GM21367 (cell line): Measurements from ENCODE around the gene RHOJ.
"Not testable (repeated sequence)": the region's sequence is repeated elsewhere in the genome, so short reads cannot be mapped to it uniquely, and the experiment has no call there.

ENCODE experiments used
- ATAC-seq: cut with Tn5 transposase; IDR thresholded peaks from one replicate; pipeline ENCODE4 v1.9.1; 2021; ENCODE audit not compliant: unreplicated experiment

RHOJ gene

DNA sequence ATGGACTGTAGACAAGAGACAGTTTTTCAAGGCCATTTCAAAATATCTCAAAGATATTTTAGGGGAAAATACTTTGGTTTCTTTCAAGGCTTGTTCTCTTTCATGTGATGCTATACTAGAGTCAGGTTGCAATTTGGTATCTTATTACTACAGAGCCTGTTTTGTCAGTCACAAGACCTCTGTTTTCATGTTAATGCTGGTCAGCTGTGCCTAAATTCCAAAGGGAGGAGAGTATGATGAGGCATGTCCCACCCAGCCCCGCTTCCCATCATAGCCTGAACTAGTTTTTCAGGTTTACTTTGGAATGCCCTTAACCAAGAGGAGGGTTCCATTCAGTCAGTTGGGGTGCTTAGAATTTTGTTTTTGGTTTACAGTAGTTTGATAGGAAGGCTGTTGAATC lies 61.9 kb downstream of the RHOJ start:
- no peak for ATAC-seq

DNA sequence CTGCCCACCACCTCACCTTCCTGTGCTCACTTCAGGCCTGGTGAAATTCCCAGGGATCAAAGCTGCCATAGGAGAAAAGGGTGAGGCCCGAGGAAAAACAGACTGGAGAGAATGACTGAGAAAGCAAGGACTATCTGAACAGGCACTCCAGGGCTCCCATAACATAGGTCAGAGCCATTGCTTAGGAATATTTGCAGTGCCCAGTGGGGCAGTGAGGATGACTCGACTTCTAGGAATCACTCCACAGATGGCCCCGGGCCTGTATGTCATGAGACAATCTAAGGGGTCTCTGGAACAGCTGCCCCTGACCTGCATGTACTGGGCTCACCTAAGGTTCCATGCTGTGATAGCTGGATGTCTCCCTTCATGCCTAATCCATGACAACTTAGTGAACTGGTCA lies 62.9 kb downstream of the RHOJ start:
- ATAC-seq = no peak

DNA sequence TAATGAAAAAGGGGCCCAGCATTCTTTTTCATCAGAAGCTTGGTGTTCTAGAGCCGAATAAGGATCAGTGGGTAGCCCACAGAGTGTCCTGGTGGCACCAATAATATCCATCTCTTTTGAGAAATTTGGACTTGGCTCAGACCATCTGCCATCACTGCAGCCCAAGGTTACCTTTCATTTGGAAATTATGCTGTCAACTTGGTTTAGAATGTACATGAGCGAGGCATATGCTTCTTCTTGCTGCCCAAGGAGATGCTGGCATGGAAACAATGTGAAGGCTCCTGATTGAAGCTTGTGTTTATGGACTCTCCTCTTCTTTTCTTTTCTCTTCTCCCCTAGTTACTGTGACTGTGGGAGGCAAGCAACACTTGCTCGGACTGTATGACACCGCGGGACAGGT lies 64.5 kb downstream of the RHOJ start:
- no peak for ATAC-seq

DNA sequence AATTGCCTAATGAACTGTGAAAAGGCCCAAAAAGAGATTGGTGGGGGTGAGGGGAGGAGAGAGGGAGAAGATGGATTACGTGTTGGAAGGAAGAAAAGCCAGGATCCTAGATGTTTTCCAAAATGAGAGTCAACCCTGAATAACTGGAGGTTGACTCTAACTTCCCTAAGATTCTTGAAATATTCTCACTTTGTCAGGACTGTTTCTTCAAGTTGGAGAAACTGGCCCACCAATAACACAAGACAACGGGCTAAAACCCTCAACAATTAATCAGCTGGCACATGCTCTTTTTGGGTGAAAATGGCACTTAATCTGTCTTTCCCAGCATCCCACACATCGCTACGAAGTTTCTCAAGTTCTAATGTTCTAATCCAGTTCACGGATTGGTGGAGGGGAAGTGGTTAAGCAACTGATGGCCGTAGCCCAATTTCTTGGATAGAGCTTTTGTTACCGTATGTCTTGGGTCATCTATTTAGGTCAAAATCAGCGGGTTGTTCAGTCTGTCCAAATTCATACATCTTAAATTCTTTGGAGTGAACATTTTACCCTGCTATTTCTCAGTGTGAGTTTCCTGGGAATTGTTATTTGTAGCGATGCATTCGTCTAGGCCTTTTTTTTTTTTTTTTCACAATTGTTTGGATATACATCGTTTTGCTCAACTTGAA lies 65.5 kb downstream of the RHOJ start:
- no peak for ATAC-seq

DNA sequence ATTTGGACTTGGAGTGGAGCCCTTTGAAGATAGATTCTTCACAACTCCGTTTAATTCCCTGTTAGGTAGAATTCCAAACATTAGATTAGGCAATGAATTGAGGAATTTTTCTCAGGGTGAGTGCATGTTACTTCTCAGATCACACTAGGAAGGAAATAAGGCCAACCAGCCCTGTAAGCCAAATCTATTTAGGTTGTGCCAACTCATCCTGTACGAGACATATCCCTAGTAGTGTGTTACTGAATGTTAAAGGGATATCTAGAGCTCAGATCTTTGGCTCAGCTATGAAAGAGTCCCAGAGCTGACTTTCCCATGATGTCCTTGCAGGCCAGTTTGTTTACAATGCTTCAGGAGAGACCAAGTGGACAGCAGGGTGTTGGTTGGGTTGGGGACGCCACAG lies 68.9 kb downstream of the RHOJ start:
- no peak for ATAC-seq

DNA sequence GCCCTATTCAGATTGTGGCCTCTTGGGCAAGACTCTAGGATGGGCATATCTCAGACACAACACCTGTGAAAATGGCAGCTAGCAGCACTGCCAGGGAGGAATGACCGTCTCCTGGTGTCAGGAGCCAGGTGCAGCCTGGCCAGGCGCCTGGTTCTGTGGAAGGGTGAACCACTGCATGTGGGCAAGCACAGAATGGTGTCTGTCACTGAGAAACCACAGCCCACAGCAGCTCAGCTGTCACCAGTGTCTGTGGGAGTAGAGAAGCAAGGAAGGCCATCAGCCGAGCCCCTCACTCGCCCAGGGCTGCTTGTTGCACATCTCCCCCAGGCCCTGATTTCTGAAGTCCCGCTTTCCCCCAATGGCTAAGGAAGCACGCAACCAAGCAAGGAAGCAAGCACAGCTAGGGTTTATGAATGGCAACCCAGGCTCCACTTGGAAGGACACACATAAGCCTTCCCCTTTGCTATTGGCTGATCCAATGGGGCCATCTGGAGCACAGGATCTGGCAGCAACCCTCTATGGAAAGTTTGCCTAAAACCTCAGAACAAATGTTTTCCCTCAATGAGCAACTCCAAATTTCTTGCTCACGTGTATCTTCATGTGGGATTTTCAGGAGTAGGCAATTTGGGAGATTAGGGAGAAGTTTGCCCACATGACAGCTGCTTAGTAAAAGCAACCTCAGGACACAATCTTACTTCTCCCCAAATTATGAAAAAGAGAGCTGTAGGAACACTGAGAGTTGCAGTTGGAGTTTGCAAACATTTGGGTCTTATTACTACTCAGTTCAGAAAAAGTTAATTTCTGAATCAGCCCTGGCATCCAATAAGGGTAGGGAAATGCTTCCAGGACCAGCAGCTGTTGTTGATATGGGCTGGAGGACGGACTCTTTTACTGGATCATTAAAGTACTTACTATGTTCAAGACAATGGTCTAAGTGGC lies 69.7 kb downstream of the RHOJ start:
- no peak for ATAC-seq

DNA sequence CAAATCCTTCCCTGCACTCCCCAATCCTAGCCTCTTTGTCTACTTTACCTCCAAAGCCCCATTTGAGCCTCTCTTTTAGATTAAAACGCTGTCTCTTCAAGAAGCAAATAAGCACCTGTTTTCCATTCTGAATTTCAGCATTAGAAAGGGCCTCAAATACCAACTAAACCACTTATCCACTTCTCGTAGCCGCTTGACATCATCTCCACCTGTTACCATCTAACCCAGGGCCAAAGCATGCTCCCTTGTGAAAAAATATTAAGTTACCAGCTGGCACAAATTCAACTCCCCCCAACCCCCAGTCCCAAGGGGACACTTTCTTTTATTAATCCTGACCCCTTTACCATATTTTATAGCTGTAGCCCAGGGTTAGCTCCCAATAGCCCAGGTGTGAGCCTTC lies 71.4 kb downstream of the RHOJ start:
- no peak for ATAC-seq

DNA sequence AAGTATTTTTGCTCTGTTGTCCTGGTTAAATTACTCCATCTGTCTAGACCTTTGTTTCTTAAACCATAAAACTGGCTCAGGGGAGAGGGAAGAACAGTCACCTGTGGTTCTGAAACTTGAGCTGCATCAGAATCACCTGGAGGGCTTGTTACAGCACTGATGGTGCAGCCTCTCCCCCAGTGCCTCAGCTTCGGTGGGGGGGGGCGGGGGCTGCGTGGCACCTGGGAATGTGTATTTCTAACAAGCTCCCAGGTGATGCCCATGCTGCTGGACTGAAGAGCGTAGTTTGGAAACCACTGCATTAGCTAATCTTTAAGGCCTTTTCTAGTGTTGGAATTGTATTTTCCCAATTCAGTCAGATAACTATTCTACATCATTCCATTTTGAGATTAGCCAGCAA lies 71.8 kb downstream of the RHOJ start:
- ATAC-seq = no peak

DNA sequence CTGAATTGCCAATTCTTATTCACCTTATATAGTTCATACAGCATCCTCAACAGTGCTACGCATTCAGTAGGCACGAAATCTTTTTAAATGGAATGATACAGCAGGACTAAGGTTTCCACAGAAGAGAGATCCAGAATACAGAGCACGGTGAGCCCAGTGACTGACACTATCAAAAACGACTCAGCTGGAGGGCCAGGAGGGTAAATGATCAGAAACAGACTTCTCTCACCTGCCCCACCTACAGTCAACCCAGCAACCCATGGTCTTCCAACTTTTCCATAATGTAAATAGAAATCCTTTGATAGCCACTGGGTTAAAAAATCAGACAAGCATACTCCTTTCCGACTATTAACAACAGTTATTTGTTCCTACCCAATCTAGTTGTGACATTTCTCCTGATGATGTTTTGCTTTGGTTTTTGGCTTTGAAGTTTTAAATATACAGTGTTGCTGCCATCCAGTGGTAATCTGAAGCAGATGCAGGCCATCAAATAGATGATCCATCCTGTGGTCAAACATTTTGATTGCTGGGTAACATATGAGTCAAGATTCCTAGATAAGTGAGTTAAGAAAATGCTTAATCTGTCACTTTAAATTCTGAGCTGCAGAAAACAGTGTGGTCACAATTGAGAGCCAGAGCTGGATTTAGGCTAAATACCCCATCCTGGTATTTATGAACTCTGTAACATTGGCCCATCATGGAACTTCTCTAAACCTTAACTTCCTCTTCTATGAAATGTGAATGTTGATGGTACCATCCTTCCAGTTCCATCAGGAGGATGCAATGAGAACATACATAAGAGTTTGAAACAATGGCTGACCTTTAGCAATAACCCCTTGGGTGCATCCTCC lies 72.5 kb downstream of the RHOJ start:
- peak; percentile 61 for ATAC-seq

DNA sequence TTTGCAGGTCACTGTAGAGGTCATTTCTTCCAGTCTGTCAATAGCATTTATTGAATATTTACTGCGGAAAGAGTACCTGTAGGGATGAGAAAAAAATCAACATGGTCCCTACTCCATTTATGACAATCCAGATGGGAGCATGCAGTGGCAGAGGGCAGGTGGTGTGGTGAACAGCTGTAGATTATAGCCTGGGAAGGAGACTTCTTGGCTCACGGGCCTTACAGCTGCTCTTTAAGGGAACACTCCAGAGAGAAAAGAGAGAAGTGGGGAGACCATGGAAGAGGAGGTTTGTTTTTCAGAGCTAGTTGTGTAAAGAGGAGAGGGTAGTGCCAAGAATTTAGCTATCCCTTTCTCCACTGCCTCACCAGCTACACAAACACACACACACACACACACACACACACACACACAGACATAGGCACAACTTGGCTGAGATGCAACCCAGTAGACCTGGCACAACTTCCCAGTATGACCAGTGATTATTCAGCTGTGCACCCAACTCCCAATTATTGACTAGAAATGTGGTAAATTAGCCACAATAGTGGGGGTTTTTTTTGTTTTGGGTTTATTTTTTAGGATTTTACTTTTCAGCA lies 73.4 kb downstream of the RHOJ start:
- no peak for ATAC-seq

DNA sequence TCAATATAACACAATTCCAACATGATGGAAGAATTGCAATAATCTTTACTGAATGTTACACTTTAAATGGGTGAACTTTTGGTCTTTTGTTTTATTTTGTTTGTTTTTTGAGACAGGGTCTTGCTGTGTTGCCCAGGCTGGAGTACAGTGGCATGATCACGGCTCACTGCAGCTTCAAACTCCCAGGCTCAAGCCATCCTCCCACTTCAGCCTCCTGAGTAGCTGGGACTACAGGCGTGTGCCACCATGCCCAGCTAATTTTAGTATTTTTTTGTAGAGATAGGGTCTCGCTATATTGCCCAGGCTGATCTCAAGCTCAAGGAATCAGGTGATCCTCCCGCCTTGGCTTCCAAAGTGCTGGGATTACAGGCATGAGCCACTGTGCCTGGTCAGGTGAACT lies 75.7 kb downstream of the RHOJ start:
- ATAC-seq = not testable (repeated sequence)

DNA sequence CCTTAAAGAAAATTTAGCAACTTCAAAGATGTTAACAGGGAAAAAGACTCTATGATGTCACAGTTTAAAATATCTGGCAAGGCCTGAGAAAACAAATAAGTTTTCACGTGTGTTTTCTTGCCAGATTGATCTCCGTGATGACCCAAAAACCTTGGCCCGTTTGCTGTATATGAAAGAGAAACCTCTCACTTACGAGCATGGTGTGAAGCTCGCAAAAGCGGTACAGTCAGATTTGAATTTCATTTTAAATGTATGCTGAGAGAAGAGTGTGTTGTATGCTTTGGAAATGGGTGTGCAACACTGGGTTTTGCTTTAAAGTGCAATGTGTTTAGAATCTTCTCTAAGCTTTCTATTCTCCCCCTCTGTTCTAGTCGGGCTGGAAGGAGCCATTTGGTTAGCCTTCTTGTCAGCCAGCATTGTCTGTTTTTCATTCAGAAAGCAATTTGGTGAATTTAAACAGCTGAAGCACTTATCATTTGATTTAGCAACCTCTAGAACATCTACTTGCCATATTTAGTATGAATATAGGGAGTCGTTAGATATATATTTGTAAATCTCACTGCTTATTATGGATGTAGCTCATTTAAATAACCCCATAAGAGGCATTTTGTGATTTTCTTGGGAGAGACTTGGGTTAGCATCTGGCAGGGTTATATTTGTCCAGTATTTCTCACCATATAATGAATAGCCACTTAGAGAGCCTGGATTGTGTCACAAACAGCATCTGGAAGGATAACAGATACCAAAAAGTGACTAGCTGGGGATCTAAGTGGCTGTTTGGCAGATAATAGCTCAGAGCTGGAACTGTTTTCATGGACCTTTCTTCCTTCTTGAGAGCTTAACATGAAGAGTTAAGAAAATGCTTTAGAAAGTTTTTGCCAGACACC lies 79.0 kb downstream of the RHOJ start:
- ATAC-seq = peak; percentile 56

DNA sequence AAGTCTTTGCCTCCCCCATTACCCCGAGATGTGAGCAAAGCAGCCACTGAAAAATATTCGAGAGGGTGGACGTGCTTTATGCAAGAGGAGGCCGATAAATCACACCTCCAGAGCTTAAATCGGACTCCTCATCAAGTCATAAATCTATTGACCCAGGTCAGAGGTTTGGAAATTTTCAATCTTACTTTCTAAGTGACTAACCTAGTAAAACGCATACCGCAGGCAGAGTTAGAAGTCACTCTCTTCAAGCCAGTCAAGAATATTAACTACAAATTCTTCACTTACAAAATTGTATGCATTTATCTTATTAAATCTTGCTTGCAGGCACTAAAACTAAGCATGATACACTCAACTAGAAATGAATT lies 79.6 kb downstream of the RHOJ start:
- no peak for ATAC-seq

DNA sequence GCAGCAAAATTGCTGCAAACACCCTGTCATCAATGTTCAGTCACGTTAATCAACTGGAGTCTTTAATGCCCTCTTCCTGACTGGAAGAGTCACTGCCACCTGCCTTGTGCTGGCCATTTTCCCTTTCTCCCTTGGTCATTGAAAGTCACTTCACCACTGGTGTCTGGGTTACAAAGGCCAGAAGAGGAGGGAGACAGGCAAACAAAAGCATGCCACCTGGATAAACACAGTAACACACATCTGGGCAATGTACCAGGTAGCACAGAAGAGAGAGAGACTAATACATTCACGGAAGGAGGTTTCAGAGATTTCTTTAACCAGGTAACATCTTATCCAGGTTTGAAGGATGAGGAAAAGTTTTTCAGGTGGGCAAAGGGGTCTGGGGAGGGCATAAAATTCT lies 81.8 kb downstream of the RHOJ start:
- ATAC-seq = no peak

DNA sequence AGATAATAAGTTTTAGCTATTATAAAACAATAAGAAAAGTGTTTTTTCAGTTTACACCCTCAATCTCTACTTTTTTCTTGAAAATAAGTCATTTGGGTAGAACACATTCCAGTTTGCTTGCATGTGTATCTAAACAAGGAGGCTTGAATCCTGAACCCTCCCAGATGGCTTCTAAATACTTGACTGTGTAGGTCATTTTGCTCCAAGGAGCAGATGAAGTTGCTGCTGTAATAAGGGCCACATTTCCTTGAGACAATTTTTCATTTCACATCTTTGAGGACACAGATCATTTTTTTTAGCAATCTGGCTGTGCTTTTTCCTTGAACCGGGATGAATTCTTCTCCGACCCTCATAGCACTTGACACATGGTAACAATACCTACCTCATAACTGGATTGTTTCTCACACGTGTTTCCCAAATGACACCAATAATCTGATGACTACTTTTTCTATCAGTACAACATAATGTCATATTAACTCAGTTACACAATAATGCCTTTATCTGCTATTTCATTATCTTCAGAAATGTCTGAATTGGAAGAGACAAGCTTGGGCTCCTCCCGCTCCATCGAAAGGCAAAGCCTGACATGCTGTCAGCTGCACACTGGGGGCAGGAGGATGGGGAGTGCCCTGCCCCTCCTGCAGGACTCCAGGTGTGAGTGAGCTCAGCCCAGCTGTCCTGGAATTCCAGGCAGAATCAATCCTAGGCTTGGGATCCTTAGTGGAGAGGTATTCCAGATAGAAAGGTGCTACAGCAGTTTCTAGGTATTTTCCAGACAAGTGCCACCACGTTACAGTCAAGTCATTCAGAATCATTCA lies 83.6 kb downstream of the RHOJ start:
- no peak for ATAC-seq

DNA sequence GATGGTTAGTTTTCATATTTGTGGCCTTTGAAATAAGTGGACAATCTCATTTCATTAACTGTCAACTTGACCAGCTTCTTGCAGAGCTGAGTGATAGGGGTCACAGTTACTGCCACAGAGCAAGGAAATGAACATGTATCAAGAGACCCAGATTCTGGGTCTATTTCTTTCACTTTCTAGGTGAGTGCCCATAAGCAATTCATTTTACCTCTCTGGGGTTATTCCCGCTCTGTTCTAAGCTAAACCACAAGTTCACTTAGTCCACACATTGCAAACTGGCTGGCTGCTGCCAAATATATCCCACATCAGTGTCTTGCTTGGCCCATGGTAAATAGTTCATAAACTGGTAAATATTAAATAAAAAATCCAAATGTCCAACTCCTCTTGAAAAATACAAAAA lies 84.6 kb downstream of the RHOJ start:
- peak; percentile 53 for ATAC-seq

DNA sequence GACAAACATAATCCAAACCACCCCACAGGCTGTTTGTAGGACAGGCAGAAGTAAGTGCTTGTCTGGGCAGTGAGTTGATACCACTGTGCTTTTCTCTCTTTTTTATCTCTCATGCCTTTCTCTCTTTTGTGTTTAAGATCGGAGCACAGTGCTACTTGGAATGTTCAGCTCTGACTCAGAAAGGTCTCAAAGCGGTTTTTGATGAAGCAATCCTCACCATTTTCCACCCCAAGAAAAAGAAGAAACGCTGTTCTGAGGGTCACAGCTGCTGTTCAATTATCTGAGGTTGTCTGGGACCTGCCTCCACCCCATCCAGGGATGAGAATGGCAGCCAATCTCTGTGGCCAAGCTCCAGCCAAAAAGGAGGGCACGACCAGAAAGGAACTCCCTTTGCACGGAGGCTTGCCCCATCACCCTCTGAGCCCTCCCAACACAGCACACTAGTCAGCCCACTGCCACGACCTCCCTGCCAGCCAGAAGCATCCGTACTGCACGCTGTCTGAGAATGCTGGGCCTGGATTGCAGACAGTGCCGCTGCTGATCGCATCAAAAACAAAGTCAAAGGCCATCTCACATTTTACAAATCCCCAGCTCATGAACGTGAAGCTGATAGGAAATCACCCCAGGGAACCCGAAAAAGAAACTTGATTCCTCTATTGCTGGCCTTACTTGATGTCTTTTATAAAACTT lies 86.6 kb downstream of the RHOJ start:
- no peak for ATAC-seq

DNA sequence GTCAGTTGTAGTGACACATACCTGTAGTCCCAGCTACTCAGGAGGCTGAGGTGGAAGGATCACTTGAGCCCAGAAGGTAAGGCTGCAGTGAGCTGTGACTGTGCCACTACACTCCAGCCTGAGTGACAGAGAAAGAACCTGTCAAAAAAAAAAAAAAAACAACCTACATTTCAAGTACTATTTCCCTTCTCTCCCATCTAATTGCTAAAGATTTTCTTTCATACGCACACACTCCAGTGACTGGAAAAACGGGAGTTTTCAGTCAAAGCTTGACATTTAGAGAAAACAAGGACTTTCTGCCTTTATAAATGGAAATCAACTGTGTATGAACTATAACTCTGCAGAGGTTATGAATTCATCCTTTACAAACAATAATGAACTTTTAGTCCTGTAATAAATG lies 88.6 kb downstream of the RHOJ start:
- no peak for ATAC-seq

DNA sequence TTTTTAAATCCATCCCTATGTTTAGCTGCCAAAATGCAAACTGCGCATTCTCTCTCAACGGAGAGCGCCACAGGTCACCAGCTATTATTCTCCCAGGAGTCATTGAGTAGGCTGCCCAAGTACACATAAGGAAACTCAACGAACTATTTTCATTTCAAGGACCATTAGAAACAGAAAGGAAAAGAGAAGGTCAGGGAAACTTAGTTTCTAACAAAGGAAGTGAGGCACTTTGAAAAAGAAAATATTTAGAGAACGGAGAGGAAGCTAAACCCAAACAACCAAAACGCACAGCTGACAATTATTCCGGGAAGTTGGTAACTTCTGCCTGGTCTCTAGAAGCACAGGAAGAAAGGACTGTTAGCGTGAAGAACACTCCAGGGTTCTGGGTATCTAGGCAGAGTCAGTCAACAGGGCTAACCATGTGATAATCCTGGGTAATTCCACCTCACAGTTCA lies 91.0 kb downstream of the RHOJ start:
- peak; percentile 59 for ATAC-seq
